ENCODE data around the gene SPTLC2. TPM values are rescaled to one million over a fixed set of nuclear protein-coding genes. Genes with fewer than 3 reads are reported as not detected.

The SPTLC2 gene
- total and polyA plus RNA-seq, 2 of the 13 experiments (the other 11 are each of a cell fraction or from before 2014, with no cell fraction given): 17.4 to 17.5 TPM

DNA sequence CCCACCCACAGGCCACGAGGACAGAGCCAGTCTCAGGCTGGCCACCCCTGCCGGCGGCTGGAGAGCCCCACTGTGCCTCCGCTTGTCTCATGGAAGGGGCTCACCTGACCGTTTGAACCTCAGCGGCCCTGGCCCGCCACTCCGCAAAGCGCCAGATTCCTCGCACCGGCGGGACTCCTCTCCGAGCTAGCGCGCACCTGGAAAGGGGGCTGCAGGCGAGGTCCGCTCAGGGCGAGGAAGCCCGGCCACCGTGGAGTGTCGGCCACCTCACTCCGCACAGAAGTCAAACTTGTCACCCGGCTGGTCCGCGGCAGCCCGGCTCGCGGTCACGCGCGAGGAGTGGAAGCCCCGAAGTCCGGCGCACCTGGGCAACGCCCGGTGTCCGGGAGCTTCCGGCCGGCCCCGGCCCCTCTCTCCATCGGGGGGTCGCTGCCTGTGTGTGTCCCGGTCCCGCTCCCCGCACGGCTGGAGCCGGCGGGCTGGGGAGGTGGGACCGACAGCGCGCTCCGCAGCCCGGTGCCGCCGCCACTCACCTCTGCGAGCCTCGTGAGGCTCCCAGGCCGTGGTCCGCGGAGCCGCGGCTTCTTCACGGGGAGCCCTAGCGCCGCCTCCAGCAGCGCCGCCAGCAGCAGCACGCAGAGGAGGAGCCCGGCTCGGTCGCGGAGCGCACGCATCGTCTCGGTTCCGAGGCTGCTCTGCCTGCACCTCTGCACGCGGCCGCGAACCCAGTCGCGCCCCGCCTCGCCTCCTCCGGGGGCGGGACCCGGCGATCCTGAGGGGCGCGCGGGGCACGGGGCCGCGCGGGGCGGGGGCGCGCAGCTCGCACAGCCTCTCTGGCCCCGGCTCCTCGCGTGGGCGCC, 118.1 kb downstream of the SPTLC2 start, which contains the start of gene ISM2 (continued):
- TF ChIP-seq, protein P1, sequence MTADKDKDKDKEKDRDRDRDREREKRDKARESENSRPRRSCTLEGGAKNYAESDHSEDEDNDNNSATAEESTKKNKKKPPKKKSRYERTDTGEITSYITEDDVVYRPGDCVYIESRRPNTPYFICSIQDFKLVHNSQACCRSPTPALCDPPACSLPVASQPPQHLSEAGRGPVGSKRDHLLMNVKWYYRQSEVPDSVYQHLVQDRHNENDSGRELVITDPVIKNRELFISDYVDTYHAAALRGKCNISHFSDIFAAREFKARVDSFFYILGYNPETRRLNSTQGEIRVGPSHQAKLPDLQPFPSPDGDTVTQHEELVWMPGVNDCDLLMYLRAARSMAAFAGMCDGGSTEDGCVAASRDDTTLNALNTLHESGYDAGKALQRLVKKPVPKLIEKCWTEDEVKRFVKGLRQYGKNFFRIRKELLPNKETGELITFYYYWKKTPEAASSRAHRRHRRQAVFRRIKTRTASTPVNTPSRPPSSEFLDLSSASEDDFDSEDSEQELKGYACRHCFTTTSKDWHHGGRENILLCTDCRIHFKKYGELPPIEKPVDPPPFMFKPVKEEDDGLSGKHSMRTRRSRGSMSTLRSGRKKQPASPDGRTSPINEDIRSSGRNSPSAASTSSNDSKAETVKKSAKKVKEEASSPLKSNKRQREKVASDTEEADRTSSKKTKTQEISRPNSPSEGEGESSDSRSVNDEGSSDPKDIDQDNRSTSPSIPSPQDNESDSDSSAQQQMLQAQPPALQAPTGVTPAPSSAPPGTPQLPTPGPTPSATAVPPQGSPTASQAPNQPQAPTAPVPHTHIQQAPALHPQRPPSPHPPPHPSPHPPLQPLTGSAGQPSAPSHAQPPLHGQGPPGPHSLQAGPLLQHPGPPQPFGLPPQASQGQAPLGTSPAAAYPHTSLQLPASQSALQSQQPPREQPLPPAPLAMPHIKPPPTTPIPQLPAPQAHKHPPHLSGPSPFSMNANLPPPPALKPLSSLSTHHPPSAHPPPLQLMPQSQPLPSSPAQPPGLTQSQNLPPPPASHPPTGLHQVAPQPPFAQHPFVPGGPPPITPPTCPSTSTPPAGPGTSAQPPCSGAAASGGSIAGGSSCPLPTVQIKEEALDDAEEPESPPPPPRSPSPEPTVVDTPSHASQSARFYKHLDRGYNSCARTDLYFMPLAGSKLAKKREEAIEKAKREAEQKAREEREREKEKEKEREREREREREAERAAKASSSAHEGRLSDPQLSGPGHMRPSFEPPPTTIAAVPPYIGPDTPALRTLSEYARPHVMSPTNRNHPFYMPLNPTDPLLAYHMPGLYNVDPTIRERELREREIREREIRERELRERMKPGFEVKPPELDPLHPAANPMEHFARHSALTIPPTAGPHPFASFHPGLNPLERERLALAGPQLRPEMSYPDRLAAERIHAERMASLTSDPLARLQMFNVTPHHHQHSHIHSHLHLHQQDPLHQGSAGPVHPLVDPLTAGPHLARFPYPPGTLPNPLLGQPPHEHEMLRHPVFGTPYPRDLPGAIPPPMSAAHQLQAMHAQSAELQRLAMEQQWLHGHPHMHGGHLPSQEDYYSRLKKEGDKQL (CRISPR knock-in tag; IDR thresholded peaks at IDR 0.05; ENCODE audit: low read depth): no peak
- TF ChIP-seq MTA1 (CRISPR knock-in tag; IDR thresholded peaks at IDR 0.05; ENCODE audit: borderline replicate concordance): no peak; the same call in 1 of the 2 replicates
- TF ChIP-seq NKX3-1 (CRISPR knock-in tag; IDR thresholded peaks at IDR 0.05): no peak; the same call in 1 of the 2 replicates
- 0 out of 2 replicates have a peak, but pooled peaks have one; percentile 65 for TF ChIP-seq ZNF354B (CRISPR knock-in tag; IDR thresholded peaks at IDR 0.05)
- no peak for TF ChIP-seq MTA3 (CRISPR knock-in tag; IDR thresholded peaks at IDR 0.05)
- no peak for TF ChIP-seq REST (IDR thresholded peaks at IDR 0.05; ENCODE audit: borderline replicate concordance in 1 of 2, low read depth in 1 of 2, low read length in 2 of 2)
- TF ChIP-seq, protein P2, sequence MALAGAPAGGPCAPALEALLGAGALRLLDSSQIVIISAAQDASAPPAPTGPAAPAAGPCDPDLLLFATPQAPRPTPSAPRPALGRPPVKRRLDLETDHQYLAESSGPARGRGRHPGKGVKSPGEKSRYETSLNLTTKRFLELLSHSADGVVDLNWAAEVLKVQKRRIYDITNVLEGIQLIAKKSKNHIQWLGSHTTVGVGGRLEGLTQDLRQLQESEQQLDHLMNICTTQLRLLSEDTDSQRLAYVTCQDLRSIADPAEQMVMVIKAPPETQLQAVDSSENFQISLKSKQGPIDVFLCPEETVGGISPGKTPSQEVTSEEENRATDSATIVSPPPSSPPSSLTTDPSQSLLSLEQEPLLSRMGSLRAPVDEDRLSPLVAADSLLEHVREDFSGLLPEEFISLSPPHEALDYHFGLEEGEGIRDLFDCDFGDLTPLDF (CRISPR knock-in tag; IDR thresholded peaks at IDR 0.05): peak; percentile 39; the same call in 1 of the 2 replicates
- peak; percentile 76 for TF ChIP-seq THAP11 (CRISPR knock-in tag; IDR thresholded peaks at IDR 0.05)
- no peak for TF ChIP-seq TSC22D2 (CRISPR knock-in tag; IDR thresholded peaks at IDR 0.05; ENCODE audit: borderline replicate concordance)
- TF ChIP-seq, protein P3, sequence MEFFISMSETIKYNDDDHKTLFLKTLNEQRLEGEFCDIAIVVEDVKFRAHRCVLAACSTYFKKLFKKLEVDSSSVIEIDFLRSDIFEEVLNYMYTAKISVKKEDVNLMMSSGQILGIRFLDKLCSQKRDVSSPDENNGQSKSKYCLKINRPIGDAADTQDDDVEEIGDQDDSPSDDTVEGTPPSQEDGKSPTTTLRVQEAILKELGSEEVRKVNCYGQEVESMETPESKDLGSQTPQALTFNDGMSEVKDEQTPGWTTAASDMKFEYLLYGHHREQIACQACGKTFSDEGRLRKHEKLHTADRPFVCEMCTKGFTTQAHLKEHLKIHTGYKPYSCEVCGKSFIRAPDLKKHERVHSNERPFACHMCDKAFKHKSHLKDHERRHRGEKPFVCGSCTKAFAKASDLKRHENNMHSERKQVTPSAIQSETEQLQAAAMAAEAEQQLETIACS (CRISPR knock-in tag; IDR thresholded peaks at IDR 0.05): peak; percentile 88
- TF ChIP-seq LCORL (IDR thresholded peaks at IDR 0.05): no peak
- peak; percentile 4; the same call in 1 of the 2 replicates for TF ChIP-seq LCORL (CRISPR knock-in tag; IDR thresholded peaks at IDR 0.05)
- no peak for TF ChIP-seq ZNF24 (IDR thresholded peaks at IDR 0.05)
- TF ChIP-seq POLR2A (IDR thresholded peaks at IDR 0.05; ENCODE audit: insufficient read depth in 1 of 2, low read depth in 2 of 2, low read length in 2 of 2): peak in 1 of 2 experiments; percentile 94; a peak in 2 of 4 replicates
- peak; percentile 28; the same call in 1 of the 2 replicates for TF ChIP-seq TFE3 (CRISPR knock-in tag; IDR thresholded peaks at IDR 0.05)
- TF ChIP-seq ZNF501 (CRISPR knock-in tag; IDR thresholded peaks at IDR 0.05): 0 out of 2 replicates have a peak, but pooled peaks have one; percentile 71
